Calu3 (cell line): ENCODE data around the gene LMO1. TPM values are rescaled to one million over a fixed set of nuclear protein-coding genes. Genes with fewer than 3 reads are reported as not detected.

Experiments
- BruUV-seq: library from RNA; stranded (reverse); fragments of 400-500 nt; replicated peaks from 2 replicates; lab custom pipeline; 2021; lab: Mats Ljungman, UMichigan
- CTCF ChIA-PET: fragments of 300-600 bp; sonication (Branson Sonifier 250); formaldehyde crosslinking; loops from one replicate; lab custom pipeline; 2022; ENCODE audit warnings: antibody characterized with exemption; lab: Charles Lee
- DNase-seq: peaks from one replicate; pipeline ENCODE4 v3.0.0; 2022
- H3K27ac Mint-ChIP-seq: one replicate; pipeline ENCODE4 v1.8.0; 2022; ENCODE audit warnings: mixed read lengths; ENCODE audit not compliant: unreplicated experiment
- H3K27me3 Mint-ChIP-seq: one replicate; pipeline ENCODE4 v1.8.0; 2022; ENCODE audit warnings: mixed read lengths; ENCODE audit not compliant: unreplicated experiment
- H3K36me3 Mint-ChIP-seq: one replicate; pipeline ENCODE4 v1.8.0; 2022; ENCODE audit warnings: mild to moderate bottlenecking, moderate library complexity, mixed read lengths; ENCODE audit not compliant: insufficient read depth, unreplicated experiment
- H3K4me1 Mint-ChIP-seq: one replicate; pipeline ENCODE4 v1.8.0; 2022; ENCODE audit warnings: mild to moderate bottlenecking, low read depth, mixed read lengths; ENCODE audit not compliant: unreplicated experiment
- H3K4me3 Mint-ChIP-seq: one replicate; pipeline ENCODE4 v1.8.0; 2022; ENCODE audit warnings: mild to moderate bottlenecking, low read depth, moderate library complexity, mixed read lengths; ENCODE audit not compliant: unreplicated experiment
- H3K9me3 Mint-ChIP-seq: one replicate; pipeline ENCODE4 v1.8.0; 2022; ENCODE audit warnings: low read depth, mixed read lengths; ENCODE audit not compliant: unreplicated experiment
- CTCF ChIP-seq: fragments of 200-600 bp; IDR thresholded peaks from one replicate; pipeline ENCODE4 v1.8.0; 2022; ENCODE audit warnings: antibody characterized with exemption; ENCODE audit not compliant: unreplicated experiment
- intact Hi-C: fragments of 100-400 bp; cut with micrococcal nuclease; formaldehyde crosslinking; loops from one replicate; pipeline ENCODE4 v1.10.0; 2022; ENCODE audit not compliant: unreplicated experiment
- total RNA-seq: library from RNA; stranded (reverse); gene quantifications from 2 replicates; pipeline ENCODE4 v1.2.3, GENCODE V29; 2022

Gene LMO1
- total RNA-seq, 1 experiment from 2014 or later: not detected

GRCh38 chr11:8180469-8180868 lies 83.2 kb downstream of the LMO1 start:
- no peaks in the 10 kb centered on the region for H3K4me1 Mint-ChIP-seq
- no peak for DNase-seq
- H3K27me3 Mint-ChIP-seq: peaks cover 62% of the 10 kb centered on the region
- BruUV-seq: no TSS peak
- H3K27ac Mint-ChIP-seq: no peak overlapping the region
- intact Hi-C loops: no loop called here
- TF ChIP-seq CTCF: no peak
- CTCF ChIA-PET: no interaction called here
- H3K36me3 Mint-ChIP-seq: no peaks in the 10 kb centered on the region
- no peaks in the 10 kb centered on the region for H3K9me3 Mint-ChIP-seq
- H3K4me3 Mint-ChIP-seq: no peak overlapping the region

GRCh38 chr11:8178297-8178696 lies 85.4 kb downstream of the LMO1 start:
- CTCF ChIA-PET: no interaction called here
- H3K27ac Mint-ChIP-seq: no peak overlapping the region
- H3K36me3 Mint-ChIP-seq: no peaks in the 10 kb centered on the region
- H3K4me3 Mint-ChIP-seq: no peak overlapping the region
- no TSS peak for BruUV-seq
- H3K9me3 Mint-ChIP-seq: no peaks in the 10 kb centered on the region
- no peak for TF ChIP-seq CTCF
- intact Hi-C loops: no loop called here
- H3K27me3 Mint-ChIP-seq: peaks cover 74% of the 10 kb centered on the region
- no peak for DNase-seq
- no peaks in the 10 kb centered on the region for H3K4me1 Mint-ChIP-seq

- CTCF ChIA-PET: no interaction called here
- H3K36me3 Mint-ChIP-seq: no peaks in the 10 kb centered on the region
Observed at GRCh38 chr11:8177136-8177535, 86.5 kb downstream of the LMO1 start.

More at GRCh38 chr11:8177136-8177535, 86.5 kb downstream of the LMO1 start:
- Mint-ChIP-seq H3K4me3 (no peak overlapping the region), H3K27me3 (peaks cover 72% of the 10 kb centered on the region), H3K9me3 (no peaks in the 10 kb centered on the region), H3K27ac (no peak overlapping the region), H3K4me1 (no peaks in the 10 kb centered on the region)
- no TSS peak for BruUV-seq
- TF ChIP-seq CTCF: no peak
- intact Hi-C loops: no loop called here
- DNase-seq: no peak

Other genes with a start within 250 kb of the LMO1 start
- gene TUB, start 182.7 kb downstream of the LMO1 start, total RNA-seq: 1.5 and 2.2 TPM in 2 replicates
- 0.12 and 0.38 TPM in 2 replicates for gene RIC3, start 94.9 kb downstream of the LMO1 start, total RNA-seq